NAMALWA (cell line): Measurements from ENCODE around the gene ANO3.

Experiments
- DNase-seq: peaks from one replicate; pipeline ENCODE4 v3.0.0-alpha.2; 2015; ENCODE audit warnings: low spot score

Gene ANO3

DNA sequence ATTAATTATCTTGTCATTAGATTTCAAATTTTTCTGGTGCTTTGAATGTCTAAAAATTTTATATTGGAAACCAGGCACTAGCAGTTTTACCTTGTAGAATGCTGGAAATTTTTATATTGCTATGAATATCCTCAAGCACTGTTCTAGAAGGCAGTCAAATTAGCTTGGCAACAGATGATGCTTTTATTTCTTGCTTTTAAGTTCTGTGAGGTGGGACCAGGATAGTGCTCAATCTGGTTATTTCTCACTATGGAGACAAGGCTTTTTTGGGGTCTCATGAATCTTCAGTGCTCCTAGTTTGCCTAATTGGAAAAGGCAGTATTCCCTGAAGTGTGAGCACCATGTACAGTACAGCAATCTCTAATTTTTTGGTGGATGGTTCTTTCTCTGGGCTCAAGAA, 27.1 kb downstream of the ANO3 start:
- DNase-seq = no peak

DNA sequence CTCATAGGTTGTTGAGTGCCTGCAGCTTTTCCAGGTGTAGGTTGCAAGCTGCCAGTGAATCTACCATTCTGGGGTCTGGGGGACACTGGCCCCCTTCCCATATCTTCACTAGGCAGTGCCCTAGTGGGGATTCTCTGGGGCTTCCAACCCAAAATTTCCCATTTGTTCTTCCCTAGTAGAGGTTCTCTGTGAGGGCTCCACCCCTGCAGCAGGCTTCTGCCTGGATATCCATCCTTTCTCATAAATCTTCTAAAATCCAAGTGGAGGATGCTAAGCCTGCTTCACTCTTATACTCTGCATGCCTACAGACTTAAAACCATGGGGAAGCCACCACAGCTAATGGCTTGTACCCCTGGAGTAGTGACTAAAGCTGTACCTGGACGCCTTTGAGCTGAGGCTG, 33.4 kb downstream of the ANO3 start:
- no peak for DNase-seq

DNA sequence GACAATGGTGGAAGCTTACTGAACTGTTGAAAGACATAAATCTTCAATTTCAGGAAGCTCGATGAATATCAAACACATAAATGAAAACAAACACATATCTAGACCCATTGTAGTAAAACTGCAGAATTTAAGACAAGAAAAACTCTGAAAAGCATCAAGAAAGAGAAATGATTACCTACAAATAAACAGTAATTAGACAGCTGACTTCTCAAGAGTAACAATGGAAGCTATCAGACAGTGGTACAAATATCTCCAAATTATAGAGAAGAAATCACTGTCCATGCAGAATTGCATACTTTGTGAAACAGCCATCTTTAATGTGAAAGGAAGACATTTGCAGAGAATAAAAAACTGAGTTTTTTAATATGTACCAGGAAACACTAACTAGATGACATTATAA, 45.7 kb downstream of the ANO3 start:
- no peak for DNase-seq

DNA sequence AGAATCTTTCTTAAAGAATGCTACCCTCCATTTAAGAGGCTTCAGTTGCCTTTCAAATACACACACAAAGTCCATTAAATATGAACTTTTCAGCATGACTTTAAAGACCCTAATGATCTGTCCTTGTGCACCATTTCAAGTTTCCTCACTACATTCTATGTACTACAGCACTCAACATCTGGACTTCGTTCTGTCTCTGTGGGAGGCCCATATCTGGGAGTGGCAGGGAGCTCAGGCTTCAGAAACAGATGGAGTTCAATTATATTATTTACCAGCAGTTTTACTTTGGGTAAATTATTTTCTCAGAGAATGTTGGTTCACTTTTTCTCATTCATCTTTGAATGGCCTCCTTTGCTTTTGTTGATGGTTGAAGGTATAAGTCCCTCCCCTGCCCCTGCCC, 67.4 kb downstream of the ANO3 start:
- DNase-seq = no peak

DNA sequence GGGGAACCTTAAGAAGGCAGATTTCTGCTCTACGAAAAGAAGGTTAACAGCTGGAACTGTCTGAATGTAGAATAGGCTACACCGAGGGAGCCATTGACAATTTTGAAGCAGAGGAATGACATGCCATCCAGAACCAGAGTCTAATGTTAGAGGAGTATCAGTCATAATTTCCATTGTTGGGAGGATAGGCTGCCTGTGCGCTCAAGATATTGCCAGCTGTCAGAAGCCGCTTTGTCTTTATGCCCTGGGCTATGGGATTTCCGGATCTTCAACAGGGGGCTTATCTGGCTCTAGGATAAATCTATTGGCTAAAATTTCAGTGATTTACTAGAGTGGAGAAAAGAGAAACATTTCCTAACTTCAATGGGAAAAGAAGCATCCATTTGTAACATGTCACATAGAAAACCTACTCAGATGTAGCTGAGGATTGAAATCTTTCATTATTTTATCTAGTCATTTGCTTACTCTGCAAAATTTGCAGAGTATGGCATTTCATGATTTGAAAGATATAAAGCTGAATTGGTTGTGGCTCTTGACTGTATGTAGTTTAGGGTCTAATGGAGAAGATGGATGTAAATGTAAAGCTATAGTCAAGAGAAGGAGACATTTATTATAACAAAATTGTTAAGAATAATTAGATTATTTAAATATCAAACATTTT, 78.9 kb downstream of the ANO3 start:
- no peak for DNase-seq

DNA sequence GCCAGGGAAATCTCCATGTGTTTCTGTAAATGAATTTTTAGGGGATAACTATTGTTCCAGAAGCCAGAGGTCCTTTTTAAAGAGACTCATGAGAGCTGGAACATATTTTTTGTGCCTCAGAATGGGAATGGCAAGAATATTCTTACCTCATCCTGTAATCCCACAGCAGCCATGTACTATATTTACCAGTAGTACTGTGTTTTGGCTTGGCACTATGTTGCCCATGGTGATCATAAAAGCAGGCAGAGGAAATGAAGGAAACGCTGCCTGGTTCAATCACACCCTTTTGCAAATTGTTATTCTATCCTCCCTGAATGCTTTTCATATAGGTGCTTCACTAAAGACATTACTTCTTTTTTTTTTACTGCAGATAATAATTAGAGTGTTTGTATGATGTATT, 81.0 kb downstream of the ANO3 start:
- DNase-seq = no peak

DNA sequence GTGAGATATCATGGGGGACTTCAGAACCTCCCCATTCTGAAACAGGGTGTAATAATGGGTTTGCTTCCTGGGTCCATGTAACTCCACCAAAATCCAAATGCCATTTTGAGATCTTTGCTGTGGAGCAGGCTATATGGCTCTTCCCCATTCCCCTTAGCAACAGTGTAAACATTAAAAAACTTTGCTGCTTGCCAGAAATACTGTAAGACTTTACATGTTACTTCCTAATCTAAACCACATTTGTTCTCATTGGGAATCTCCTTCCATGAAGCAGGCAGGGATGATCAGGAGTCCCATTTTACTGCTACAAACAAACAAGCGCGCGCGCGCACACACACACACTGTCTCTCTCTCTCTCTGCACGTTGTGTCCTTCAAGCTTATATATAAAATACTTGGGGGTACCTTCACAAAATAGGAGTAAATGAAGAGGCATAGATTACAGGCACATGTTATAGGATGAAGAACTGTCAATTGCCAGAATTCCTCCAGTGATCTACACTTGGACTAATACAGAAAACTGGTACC, 86.5 kb downstream of the ANO3 start:
- DNase-seq = no peak

DNA sequence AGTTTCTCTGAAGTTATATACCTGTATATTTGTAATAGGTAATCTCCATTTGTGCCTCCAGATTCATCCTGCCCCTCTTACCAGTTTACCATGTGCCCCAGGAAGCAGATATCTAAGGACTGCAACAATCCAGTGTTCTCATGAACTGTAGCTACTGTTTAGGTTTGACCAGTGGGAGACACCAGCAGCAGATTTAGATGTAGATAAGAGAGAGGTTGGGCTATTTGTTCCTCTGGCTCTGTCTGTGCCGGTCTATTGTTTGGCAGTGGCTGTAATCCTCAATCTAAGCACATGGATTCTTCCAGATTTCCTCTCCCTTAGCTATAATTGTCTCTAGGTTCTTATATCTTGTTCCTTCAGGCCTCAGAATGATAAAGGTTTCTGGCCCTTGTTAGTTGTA, 88.4 kb downstream of the ANO3 start:
- no peak for DNase-seq

DNA sequence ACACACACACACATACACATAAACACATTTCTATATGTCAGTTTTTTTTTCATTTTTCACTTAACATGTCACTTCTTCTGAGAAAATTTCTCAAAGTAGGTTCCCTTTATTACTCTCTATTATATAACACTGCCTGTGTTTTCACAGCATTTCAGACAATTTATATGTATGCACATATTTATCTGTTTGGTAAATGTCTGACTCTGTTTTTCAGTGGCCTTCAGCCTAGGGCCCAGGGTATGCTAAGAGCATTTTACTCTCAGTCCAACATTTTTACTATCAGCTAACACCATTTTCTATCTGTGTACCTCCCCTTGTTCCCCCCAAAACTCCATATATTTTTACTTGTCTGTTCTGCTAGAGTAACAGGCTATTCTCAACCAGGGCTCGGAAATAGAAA, 92.3 kb downstream of the ANO3 start:
- no peak for DNase-seq

DNA sequence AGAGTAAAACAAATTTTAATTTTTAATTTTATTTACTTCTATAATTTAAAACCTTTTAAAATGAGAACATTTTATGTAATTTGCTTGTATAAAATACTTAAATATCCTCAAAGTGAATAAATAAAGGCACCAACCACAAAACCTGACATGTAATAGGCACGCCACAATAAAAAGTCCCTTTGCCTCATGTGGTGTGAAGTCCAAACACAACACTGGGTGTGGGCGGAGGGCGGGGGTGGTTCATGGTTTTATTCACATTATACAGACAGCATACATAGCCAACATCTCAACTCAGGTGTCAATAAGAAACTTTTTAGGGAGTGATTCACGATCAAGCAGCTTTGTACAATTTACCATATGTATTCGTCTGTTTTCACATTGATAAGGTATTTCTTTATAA, 107.9 kb downstream of the ANO3 start:
- DNase-seq = no peak

DNA sequence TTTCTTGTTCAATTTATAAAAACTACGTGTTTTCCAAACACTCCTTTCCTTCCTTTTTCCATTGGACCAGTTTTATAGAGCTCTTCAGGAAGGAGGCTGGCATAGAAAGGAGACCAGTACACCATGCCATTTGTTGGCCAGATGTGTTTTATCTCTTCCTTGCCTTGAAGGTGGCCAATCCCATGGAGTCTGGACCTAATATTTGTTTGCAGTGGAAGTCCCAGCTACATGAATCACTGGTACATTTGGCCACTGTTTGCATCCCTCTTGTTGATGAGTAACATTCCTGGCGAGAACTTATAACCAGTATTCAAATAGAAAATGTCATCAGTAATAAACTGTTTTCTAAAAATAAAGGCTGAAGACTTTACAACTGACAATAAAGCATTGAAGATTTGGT, 110.2 kb downstream of the ANO3 start:
- DNase-seq = no peak

DNA sequence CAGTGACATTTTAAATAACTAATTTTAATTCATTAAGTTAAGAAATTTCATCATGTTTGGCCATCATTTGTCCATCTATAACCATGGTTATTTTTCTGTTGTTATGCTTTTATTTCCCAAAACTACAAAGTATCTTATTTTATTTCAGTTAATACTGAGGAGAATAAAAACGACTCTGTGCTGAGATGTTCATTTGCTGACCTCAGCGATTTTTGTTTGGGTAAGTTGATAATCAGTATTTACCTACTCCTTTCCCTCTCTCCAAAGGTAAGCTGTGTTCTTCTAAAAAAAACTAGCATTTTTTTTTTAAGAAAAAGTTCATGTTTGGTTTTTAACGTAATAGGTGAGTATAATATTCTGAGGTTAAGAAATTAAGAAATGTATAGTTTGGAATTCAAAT, 111.7 kb downstream of the ANO3 start:
- DNase-seq = no peak

DNA sequence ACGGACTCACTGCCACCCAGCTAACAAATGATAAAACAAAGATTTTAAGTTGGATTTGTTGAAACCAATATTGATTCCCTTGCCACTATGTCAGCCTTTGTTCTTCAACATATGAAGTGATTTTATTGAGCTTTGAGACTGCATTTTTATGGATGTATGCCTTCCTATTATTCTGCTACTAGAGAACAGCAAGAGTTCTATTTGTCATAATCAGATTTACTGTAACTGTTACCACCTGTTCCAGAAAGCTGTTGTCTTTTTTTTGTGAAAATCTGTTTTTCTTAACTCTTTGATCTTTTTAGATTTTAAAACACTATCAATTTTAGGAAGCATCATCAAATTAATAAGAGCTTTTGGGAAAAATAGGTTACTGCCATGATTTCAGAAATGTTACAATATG, 125.7 kb downstream of the ANO3 start:
- no peak for DNase-seq

DNA sequence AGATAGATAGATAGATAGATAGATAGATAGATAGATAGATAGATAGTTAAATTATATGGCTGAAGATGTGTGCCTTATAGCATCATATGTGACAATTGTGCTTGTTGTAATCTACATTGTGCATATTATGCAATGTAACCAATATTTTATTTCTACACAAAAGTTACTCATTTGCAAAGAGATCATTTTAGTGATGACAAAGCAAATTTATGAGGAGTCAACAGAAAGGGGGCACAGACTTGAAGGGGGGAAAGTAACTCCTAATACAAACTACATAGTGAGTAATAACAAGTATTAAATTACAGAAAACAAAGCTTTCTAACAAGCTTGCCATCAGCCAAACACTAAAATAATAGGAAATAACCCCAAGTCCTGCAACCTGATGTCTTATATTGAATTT, 133.3 kb downstream of the ANO3 start:
- DNase-seq = no peak

DNA sequence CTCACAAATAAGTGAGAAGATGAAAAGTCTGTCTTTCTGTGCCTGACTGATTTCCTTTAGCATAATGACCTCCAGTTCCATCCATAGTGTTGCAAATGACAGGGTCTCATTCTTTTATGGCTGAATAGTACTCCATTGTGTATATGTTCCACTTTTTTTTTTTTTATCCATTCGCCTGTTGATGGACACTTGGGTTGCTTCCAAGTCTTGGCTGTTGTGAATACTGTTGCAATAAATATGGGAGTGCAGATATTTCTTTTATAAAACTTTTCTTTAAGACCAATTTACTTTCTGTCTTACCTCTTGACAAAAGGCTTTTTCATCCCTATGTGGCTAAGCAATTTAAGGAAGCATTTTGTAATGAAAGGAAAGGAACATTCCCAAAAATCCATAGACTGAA, 135.6 kb downstream of the ANO3 start:
- no peak for DNase-seq

DNA sequence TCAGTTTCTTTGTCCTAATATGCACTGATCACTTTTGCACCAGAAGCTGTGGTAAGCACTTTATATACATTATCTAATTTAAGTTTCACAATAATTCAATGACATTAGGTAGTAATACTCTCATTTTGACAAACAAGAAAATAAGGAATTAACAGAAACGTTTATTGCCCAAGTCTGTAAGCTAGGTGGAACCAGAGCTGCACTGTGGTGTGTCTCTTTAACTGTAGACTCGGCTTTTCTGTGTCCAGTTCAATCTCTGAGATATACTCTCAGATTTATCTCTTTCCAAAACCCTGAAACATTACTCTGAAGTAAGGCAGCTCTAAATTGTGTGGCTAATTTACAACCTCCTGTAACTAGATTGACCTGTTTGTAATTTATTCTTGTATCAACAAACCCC, 139.1 kb downstream of the ANO3 start:
- no peak for DNase-seq

DNA sequence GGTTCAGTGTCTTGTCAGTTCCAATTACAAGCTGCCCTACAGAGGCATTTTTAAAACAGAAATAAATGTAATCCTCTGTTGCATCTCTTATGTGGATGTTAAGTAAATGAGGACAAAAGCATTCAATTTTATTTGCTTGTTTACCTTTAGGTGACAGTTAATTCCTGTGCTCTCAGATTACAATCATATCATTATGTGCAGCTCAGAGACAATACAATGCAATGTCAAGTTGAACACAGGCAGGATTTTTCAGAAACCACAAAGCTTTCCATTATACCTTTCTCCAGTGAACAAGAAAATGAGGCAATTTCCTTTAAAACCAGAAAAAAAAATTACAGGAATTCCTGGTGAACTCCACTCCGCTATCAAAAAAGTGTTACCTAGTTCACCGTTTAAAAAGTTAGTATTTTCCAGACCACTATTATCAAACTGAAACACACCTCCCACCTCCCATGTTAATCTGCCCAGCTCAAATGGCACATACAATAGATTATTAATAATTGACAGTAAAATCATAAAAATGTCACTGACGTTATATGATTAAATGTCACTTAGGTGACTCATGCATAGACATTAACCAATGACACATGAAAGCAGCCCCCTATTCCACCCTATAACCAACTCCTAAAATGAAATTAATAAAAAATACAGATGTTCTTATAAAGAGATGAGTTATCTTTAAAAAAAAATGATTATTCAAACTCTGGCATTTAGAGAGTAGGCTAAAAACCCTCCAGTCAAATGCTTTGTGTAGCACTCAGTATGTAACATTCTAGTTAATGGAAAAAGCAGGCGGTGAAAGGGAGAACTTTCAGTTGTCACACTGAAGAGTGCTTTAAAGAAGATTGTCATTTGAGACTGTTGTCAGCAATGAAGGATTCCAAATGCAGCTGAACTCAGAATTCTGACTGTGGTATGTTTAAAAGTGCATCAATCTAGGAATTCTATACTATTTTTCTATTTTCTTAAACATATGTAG, 141.6 kb downstream of the ANO3 start:
- no peak for DNase-seq

DNA sequence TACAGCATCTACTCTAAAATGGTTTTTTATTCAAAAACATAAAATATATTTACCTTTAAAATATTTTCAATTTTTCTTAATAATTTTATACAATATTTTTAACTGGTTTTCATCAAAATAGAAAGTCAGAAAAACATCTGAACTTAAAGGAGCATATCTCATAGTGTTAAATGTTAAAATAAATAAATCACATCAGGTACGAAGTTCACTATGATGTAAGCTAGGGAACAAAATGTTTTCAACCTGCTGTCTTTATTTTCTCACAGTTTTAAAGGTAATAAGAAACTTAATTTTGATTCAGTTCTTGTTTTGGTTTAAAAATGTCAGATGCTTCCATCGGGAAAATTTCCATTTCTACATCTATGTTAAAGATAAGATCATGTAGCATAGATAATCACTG, 142.5 kb downstream of the ANO3 start:
- DNase-seq = no peak

DNA sequence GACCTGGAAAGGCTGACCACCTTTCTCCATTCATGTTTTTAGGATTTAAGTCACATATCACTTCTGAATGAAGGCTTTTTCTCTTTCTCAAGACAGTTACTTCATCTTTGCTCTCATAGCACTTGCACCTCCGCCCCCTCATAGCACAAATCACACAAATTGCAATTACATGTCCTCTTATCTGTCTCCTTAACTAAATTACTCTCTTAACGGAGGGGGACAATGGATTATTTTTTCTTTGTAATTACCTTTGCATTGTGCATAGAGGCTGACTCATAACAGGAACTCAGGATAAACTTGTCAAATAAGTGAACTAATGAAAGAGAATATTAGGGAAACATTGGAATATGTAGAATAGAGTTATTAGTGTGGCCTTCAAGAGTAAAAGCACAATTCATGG, 145.5 kb downstream of the ANO3 start:
- no peak for DNase-seq

DNA sequence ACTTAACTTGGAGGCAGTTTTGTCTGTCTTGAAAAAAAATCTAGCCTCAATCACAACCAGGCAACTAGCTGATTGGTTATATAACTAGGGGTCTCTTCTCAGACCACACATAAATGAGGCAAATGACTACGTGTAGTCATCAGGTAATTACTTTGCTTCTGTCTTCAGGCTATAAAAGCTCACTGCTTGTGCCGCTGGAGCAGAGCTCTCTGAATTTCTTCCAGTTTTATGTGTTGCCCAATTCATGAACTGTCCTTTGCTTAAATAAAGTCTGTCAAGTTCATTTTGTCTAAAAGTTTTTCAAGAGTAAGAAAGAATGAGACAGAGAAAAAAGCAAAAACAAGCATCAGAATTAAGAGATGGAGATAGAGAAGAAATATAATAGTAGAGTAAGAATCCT, 146.8 kb downstream of the ANO3 start:
- DNase-seq = no peak

DNA sequence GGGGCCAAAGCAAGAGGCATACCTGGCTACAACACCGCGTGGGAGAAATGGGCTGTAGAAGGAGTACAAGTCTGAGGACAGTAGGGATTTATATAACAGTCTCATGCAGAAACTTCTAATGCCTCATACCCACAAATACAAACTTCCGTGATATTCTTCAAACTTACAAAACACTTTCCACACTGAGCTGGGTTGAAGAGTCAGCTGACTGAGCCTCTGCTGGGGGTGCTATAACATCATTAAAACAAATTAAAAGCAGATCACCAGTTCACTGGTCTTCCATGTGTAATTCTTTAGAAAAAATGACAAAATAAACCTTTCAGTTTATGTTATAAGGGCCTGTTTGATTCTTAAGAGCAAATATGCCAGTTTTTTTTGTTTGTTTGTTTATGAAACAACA, 148.1 kb downstream of the ANO3 start:
- no peak for DNase-seq

DNA sequence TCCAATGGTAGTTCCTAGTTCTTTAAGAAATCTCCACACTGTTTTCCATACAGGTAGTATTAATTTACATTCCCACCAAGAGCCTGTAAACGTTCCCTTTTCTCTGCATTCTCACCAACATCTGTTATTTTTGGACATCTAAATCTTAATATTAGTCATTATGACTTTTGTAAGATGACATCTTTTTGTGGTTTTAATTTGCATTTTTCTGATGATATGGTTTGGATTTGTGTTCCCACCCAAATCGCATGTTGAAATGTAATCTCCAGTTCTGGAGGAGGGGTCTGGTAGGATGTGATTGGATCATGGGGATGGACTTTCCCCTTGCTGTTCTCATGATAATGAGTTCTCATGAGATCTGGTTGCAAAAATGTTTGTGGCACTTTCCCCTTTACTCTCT, 151.2 kb downstream of the ANO3 start:
- no peak for DNase-seq

DNA sequence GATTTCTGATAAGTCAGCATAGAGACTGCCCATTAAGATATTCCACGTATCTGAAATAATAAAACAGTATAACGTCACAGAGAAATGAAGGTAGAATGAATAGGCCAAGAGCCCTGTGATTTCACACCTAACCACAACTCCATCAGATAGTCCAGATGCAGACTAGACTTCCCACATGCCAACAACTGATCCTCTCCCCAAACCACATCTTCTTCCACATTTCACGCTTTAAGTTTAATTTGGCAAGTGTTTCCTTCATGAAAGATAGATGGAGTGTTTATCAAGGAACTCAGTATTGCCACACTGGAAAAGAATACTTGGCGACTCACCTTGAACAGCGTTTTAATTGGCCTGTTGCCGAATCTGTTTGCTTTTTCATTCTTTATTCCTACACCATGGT, 158.6 kb downstream of the ANO3 start:
- DNase-seq = no peak
